GM21786 (cell line): ENCODE measurements around the gene FSTL4.

Source experiments
- ATAC-seq: cut with Tn5 transposase; IDR thresholded peaks from one replicate; pipeline ENCODE4 v1.9.1; 2021; ENCODE audit not compliant: unreplicated experiment

FSTL4 gene

GRCh38 chr5:133274597-133274935 is 337.8 kb downstream of the FSTL4 start:
- ATAC-seq, result no peak

DNA sequence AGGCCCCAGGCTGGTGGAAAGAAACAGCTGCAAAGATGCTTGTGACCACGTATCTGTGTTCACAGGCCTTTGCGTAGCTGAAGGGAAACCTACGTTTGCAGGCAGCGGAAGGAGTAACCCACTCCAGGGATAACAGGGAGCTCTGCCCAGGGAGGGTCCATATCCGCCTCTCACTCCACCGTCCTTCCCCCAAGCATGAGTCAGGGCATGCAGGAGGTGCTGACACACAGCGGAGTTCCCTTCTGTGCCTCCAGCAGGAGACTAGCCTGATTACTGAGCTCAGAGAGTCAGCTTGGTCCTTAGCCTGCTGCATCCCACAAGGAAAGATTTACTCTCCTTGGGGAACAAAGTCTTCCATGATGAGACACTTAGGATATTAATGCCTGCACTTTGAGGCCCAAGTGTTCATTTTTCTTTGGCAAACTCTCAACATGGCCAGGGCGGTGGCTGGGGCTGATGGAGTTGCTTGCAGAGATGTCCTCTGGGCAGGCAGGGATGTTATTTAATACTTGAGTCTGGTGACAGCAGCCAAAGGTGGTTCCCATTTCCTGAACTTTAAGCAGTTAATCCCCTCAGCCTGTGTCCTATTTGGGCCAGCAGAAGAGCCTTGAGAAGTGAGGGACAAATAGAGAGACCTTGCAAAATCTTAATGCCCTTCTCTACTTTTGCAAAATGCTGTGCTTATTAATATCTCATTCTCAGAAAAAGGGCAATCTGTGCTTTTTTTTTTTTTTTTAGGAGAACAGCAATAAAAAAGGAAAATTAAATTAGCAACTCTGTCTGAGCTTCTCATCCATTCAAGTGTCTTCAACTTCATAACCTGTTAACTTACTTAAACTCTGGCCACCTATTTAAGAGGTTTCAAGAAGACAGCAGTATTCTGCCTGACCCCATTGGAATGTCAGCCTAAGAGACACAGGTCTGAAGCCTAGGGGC is 338.4 kb downstream of the FSTL4 start:
- no peak for ATAC-seq

GRCh38 chr5:133272345-133272744 is 340.0 kb downstream of the FSTL4 start:
- ATAC-seq, result no peak

GRCh38 chr5:133271606-133272005 is 340.7 kb downstream of the FSTL4 start:
- ATAC-seq, result no peak

DNA sequence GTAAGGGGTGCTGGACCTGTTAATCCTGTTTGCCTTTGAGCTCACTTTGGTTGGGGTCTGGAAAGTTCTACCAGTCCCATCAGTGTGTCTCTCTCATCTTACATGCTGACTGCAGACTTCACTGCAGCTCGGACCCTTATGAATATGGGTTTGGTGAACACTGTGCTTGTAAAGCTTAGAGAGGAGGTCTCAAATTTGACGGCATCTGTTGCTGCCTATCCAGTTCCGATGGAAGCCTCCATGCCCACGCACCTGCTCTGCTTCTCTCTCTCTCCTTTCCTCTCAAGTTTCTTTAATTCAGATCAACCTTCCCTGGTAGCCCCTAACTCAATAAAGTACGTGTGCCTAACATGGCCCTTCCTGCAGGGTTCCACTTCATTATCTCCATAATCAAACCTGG is 342.6 kb downstream of the FSTL4 start:
- no peak for ATAC-seq

DNA sequence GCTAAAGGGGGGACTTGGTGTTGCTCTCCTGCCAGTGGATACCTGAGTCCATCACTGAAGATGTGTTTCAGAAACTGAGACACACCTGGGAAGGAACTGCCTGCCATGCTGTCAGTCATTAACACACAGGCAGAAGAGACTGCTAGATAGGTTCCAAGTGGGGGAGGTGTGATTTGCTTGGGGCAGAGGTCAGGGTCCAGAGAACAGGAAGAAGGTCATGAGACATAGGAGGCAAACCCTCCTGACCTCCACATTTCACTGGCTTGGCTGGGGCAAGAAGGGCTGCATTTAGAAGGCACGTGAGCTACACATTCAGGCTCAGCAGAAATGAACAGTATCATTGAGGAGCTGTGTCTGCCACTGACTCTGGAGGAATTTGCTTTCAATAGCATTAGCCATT is 344.7 kb downstream of the FSTL4 start:
- ATAC-seq, result no peak

GRCh38 chr5:133266966-133267365 is 345.4 kb downstream of the FSTL4 start:
- no peak for ATAC-seq

DNA sequence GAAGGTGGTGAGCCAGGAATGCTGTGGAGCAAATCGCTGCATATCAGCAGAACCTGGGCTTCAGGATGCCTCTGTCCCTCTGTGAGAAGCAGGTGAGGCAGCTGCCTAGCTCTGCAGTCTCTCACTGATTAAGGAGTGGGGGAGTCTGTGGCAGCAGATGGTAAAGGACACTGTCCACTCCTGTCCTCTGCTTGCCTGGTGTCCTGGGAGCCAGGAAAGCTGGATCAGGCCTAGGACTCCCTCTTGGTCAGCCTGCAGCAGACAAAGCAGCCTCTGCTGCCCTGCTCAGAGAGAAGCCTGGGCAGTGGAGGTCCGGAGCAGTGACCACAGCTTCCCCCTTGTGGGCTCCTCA is 345.8 kb downstream of the FSTL4 start:
- no peak for ATAC-seq

- peak; percentile 46 for ATAC-seq
Measured at GRCh38 chr5:133265720-133266526, 346.4 kb downstream of the FSTL4 start.

DNA sequence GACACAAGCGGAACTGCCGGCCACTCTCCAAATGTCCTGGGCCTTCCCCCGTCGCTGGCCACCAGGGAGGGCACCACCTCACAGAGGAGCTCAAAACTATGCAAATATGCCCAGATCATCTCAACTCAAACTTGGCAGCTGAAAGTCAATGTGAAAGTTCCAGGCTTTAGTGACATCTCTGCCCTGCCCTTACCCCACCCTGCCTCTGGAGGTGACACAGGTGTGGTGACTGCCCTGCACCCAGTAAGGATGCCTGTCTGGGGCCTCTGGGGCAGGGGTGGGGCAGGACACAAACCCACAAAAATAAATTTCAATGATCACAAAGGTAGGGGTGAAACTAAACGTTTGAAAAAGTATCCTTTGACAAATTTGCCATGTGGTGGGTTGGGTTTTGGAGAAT is 347.1 kb downstream of the FSTL4 start:
- ATAC-seq, result peak; percentile 50

- no peak for ATAC-seq
Measured at GRCh38 chr5:133262690-133263089, 349.7 kb downstream of the FSTL4 start.

DNA sequence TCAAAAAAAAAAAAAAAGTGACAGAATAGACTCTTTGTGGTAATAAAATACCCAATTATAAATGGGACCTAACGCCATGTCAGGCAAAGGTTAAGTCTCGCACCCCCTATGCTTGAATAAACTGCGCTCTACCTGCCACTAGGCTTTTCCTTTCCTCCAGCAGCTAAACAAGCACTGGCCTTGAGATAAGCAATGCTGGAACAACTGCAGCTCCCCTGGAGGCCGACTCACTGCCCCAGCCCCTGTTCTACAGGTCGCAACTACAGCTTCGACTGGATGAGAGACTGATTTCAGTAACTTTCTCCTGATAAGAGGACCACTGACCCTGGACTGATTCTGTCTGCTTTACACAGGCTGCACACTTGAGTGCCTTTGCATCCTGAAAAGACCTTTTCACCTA is 350.3 kb downstream of the FSTL4 start:
- ATAC-seq, result no peak

GRCh38 chr5:133260715-133261114 is 351.6 kb downstream of the FSTL4 start:
- ATAC-seq, result no peak

DNA sequence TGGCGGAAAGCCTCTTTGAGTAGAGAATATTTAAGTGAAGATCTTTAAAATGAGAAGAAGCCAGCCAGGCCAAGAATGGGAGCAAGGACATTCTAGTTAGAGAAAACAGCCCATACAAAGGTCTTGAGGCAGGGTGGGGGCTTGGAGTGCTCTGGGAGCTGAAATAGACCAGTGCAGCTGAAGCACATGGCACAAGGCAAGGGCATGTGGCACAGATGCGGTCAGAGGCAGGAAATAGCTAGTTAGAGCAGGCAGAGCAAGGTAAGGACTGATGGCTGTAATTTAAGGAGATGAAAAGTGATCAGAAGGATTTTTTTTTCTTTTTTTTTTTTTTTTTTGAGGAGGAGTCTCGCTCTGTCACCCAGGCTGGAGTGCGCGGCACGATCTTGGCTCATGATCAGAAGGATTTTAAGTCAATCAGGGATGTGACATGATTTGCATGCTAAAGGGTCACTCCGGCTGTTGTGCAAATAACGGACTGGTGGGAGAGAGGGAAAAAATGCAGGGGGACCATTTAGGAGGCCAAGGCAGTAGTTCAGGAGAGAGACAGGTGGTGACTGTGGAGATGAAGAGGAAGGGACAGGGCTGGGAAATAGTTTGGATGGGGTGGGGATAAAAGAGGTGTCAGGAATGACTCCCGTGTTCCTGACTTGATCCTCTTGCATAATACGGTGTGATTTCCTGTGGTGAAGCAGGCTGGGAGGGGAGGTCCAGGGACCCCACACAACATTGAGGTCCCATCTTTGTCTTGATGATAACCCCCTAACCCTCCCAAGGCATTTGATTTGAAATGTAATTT is 352.9 kb downstream of the FSTL4 start:
- ATAC-seq, result no peak

- no peak for ATAC-seq
Measured at GRCh38 chr5:133257977-133258376, 354.4 kb downstream of the FSTL4 start.

- ATAC-seq, result no peak
Measured at GRCh38 chr5:133256276-133256675, 356.1 kb downstream of the FSTL4 start.

- ATAC-seq, result no peak
Measured at GRCh38 chr5:133254803-133255202, 357.5 kb downstream of the FSTL4 start.

GRCh38 chr5:133253671-133254070 is 358.7 kb downstream of the FSTL4 start:
- no peak for ATAC-seq

DNA sequence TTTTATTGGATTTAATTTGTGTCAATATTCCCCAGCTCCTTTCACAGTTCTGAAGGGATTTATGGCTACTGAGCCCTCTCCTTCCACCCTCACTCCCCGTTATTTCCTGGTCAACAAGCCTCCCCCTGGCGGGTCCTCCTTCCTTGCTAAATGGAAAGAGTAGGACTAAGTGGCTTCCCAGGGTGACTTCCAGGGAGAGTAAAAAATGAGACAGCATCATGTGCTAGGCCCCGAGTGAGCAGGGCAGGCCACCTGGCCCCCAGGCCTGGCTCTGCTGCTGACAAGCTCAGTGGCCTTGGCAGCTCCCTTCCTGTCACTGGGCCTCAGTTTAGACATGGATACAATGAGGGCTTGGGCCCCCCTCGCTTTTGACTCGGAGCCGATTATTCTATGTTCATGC is 359.3 kb downstream of the FSTL4 start:
- no peak for ATAC-seq

DNA sequence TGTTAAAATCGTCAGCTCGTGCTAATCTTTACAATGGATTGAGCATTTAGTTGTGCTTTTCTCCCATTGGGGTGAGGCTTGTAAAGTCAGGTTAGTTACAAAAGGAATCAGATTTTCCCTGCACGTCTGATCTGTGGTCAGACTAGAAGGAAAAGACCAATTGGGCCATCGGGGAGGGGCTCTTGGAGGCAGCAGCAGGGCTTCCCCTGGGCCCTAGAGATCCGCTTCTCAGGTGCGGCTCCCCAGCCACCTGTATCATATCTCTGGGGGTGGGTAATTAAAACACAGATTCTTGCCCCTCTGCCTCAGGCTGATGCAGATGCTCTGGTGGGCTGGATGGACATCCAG is 360.2 kb downstream of the FSTL4 start:
- ATAC-seq, result no peak

DNA sequence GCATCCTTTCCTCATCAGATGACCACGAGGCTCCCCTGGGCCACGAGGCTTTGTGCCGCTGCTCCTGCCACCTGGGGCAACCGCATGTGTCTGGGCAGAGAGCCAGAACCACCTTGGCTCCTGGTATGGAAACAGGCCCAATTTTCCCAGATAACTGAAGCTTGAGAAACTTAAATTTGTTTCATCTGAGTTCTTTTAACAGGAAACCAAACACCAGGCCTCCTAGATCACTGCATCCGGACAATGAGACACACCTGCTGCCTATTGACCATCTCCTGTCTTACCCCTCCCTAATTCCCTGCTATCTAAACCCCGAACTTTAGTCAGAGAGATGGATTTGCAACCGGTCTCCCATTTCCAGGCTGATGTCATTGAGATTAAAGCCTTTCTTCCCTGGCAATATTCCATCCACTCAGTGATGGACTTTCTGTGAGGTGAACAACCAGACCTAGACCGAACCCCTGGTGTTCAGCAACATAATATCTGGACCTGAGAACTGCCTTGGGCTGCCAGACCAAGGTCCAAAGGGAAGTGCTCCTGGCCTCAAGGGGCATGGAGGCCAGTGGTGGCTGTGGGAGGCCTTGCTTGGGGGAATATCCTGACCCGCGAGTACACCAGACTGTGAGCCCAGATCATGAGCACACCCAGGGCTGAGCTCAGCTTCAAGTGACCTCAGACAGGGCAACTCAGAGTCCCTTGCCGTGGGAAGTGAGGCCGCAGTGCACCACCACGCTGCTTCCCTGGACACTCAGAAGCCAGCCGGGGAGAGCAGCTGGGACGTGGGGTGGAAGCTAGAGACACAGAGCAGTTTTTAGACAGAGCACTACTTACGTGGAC is 360.8 kb downstream of the FSTL4 start:
- ATAC-seq, result no peak
